Inflammatory macrophage treated with lipopolysaccharide for 1 hour (primary cell): ENCODE data around the gene GDF10.

ENCODE experiments used
- DNase-seq, 2 donors: peaks; one replicate each; pipeline ENCODE4 v3.0.0-alpha.2; 2020 to 2022

The GDF10 gene

GRCh38 chr10:47357131-47357582 lies 57.2 kb downstream of the GDF10 start:
- no peak for DNase-seq

DNA sequence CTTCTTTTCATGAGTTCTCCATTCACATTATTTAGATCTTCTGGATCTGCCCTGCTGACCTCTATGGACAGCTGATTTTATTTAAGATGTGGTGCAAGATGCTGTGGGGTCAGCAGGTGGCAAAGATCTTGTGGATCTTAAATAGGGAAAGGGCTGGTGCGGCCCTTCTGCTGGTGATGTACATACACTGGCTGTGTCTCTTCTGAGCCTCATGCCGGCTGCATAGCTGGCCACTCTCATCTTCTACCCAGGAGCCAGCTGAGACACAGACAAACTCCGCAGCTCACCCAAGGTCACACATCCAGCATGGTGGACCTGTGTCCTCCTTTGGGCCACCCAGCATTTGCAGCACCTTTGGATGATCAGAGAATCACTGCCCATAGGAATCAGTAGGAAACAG lies 57.9 kb downstream of the GDF10 start:
- no peak for DNase-seq

DNA sequence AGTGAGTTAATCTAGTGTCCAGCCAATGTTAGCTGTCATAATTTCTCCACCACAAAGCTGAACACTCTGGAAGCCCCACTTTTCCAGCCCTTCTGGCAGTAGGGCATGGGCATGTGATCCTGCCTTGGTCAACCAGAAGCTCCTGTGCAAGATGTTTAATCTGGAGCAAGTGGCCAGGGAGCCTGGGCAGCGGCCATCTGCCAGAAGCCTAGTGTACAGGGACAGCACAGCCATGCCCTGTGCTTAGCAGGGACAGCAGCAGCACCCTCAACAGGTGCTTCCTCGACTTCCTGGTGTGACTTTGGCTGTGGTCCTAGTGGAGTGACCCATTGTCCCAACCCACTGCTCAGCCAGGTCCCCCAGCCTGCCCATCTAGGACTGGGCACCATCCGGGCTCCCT lies 58.5 kb downstream of the GDF10 start:
- DNase-seq = no peak

GRCh38 chr10:47359101-47359500 lies 59.1 kb downstream of the GDF10 start:
- DNase-seq = no peak

GRCh38 chr10:47359626-47360418 lies 59.8 kb downstream of the GDF10 start:
- no peak for DNase-seq

DNA sequence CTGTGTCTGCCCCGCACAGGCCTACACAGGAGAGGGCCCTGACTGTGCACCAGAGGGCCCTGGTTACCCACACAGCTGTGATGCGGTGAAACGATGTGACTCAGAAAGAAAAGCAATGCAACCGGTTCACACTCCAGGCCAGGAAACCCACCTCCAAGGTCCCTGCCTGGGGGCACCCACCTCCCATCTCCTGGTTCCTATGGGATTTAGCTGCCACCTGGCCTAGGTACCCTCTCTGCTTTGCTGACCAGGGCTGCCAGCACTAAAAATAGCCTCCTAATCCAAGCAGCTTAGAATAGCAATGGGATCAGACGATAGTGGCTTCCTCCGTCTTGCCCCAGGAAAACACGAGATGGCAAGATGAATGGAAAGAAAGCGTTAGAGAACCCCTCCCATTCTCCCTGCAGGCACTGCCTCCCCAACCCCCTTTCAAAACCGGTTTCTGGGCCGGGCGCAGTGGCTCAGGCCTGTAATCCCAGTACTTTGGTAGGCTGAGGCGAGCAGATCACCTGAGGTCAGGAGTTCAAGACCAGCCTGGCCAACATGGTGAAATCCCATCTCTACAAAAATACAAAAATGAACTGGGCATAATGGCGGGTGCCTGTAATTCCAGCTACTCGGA lies 60.5 kb downstream of the GDF10 start:
- no peak for DNase-seq

DNA sequence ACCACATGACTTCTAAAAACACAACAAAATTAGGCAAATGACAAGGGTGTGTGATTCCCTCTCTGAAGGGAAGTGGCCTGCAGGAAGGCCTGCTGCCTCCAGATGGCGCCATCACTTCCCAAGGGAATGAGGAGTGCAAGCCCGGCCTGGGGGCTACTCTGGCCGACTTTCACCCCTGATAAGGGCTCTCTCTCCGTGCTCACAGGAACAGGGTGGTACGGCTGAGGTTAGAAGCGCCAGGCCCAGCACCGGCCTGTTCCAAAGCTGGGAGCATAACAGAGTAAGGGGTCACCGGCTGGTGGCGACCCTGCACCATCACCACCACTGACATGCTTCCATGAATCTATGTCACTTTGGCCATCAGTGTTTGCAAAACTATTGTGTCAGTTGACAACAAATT lies 61.3 kb downstream of the GDF10 start:
- peak; percentile 8 to 63 for DNase-seq

DNA sequence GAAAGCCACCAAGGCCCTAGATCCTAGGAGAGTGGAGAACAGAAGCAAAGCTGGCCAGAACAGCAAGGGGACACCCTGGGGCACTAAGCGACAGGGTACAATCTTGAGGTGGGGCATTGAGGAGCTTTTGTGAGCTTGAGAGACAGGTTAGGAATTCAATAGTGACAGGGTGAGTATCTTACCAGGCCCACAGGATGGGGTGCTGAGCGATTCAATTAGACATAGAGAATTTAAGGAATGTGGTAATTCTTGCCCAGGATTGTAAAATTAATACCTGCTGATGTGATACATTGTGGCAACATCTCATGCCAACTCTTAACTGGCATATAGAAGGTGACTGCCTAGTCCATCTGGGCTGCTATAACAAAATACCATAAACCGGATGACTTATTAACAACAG lies 62.2 kb downstream of the GDF10 start:
- no peak for DNase-seq
